HUES6 (cell line): ENCODE data around the gene CHST3.

ENCODE experiments used
- H3K27ac ChIP-seq: 2 replicates; pipeline ENCODE4 v1.7.0; 2013; ENCODE audit warnings: low read depth, mild to moderate bottlenecking, low read length, inconsistent platforms
- H3K27me3 ChIP-seq: 2 replicates; pipeline ENCODE4 v1.6.1; 2013; ENCODE audit warnings: low read length; ENCODE audit not compliant: control insufficient read depth, insufficient read depth
- H3K36me3 ChIP-seq: 2 replicates; pipeline ENCODE4 v1.6.1; 2013; ENCODE audit warnings: low read length; ENCODE audit not compliant: control insufficient read depth, insufficient read depth
- H3K4me1 ChIP-seq: 2 replicates; pipeline ENCODE4 v1.6.1; 2013; ENCODE audit warnings: low read length; ENCODE audit not compliant: control insufficient read depth, insufficient read depth
- H3K4me3 ChIP-seq: 2 replicates; pipeline ENCODE4 v1.5.1; 2013; ENCODE audit warnings: low read depth, low read length
- H3K9ac ChIP-seq: one replicate; pipeline ENCODE4 v1.6.1; 2013; ENCODE audit warnings: mild to moderate bottlenecking, low read length
- H3K9me3 ChIP-seq: 2 replicates; pipeline ENCODE4 v1.6.1; 2013; ENCODE audit warnings: low read depth, low read length; ENCODE audit not compliant: control insufficient read depth, insufficient read depth

Gene CHST3

DNA sequence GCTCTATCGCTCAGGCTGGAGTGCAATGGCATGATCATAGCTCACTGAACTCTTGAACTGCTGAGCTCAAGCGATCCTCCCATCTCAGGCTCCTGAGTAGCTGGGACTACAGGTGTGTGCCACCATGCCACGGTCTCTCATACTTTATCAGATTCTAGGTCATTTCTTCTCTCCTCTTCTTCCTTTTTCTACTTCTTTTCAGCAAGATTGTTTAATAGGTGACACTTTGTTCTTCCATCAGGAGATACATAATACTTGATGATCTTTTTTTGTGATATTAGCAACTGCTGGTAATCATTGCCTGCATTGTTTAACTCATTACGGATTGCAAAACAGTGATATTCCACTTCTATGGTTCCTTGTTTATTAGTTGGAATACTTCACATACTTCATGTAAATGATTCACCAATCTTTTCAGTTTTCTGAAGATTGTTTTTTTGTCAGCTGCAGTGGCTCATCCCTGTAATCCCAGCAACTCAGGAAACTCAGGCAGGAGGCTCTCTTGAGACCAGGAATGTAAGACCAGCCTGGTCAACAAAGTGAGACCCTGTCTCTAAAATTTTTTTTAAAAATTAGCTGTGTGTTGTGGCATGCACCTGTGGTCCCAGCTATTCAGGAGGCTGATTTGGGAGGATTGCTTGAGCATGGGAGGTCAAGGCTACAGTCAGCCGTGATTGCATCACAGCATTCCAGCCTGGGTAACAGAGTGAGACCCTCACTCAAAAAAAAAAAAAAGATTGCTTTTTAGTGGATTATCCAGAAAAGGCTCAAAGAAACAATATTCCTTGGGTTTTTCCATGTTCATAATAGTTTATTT, 36.2 kb upstream of the CHST3 start:
- H3K4me3 ChIP-seq = no peak overlapping the region
- H3K27me3 ChIP-seq = no peaks in the 10 kb centered on the region
- H3K9me3 ChIP-seq = no peaks in the 10 kb centered on the region
- H3K36me3 ChIP-seq = no peaks in the 10 kb centered on the region
- H3K27ac ChIP-seq = no peak overlapping the region
- H3K4me1 ChIP-seq = no peaks in the 10 kb centered on the region
- no peak overlapping the region for H3K9ac ChIP-seq

DNA sequence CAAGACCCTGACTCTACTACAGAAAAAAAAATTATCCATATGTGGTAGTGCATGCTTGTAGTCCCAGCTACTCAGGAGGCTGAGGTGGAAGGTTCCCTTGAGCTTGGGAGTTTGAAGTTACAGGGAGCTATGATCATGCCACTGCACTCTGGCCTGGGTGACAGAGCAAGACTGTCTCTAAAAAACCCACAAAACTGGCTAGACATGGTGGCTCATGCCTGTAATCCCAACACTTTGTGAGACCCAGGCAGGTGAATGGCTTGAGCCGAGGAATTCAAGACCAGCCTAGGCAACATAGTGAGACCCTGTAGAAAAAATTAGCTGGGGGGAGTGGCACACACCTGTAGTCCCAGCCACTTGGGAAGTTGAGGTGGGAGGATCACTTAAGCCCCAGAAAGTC, 32.9 kb upstream of the CHST3 start:
- no peaks in the 10 kb centered on the region for H3K9me3 ChIP-seq
- no peaks in the 10 kb centered on the region for H3K36me3 ChIP-seq
- no peaks in the 10 kb centered on the region for H3K4me1 ChIP-seq
- no peak overlapping the region for H3K4me3 ChIP-seq
- no peaks in the 10 kb centered on the region for H3K27me3 ChIP-seq
- H3K9ac ChIP-seq = no peak overlapping the region
- H3K27ac ChIP-seq = no peak overlapping the region

DNA sequence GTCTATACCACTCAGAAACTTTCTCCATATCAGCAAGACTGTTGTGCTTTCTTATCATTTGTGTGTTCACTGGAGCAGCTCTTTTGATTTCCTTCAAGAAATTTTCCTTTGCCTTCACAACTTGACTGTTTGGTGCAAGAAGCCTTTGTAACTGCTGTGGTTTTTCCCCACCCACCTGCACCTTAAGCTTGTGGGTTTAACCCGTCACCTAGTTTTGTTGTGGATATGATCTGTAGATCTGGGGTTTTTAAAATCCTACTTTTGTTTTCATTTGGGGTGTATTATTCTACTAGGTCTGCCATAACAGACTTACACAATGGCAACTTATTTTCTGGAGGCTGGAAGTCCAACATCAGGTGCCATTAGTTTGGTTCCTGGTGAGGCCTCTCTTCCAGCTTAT, 30.5 kb upstream of the CHST3 start:
- Histone ChIP-seq H3K4me3 (no peak overlapping the region), H3K4me1 (no peaks in the 10 kb centered on the region), H3K36me3 (no peaks in the 10 kb centered on the region), H3K27me3 (no peaks in the 10 kb centered on the region), H3K9ac (no peak overlapping the region), H3K27ac (no peak overlapping the region), H3K9me3 (peaks cover 7% of the 10 kb centered on the region; the same call in 1 of the 2 replicates)

DNA sequence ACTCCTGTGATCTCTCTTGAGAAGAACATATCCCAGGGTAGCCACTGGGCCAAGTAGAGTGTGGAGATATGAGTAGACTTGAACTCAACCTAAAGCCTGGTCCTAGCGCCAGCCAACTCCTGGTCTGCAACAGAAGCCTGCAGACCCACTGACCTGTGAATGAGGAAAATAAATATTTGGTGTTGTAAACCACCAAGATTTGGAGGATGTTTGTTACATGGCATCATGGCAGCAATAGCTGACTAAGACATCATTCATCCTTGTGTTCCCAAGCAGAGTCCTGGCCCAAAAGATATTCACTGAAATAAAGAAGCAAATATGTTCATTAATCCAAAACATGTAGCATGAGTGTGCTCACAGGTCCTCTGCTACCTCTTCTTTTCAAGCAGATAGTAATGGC, 26.0 kb upstream of the CHST3 start:
- Histone ChIP-seq H3K9ac (no peak overlapping the region), H3K4me3 (no peak overlapping the region), H3K36me3 (no peaks in the 10 kb centered on the region), H3K27ac (no peak overlapping the region), H3K9me3 (peaks cover 9% of the 10 kb centered on the region; the same call in 1 of the 2 replicates), H3K4me1 (no peaks in the 10 kb centered on the region), H3K27me3 (no peaks in the 10 kb centered on the region)

DNA sequence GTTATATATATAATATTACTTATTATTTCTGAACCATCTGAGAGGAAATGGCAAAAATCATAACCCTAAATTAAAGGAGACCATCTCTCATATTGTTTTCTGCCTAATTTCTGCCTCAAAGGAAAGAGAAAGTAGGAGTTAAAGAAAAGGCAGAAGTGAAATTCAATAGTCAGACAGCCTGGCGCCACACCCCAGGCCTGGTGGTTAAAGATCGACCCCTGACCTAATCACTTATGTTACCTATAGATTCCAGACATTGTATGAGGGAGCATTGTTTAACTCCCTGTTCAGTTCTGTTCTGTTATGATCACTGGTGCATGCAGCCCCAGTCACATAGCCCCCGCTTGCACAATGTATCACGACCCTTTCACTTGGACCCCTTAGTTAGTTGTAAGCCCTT, 24.9 kb upstream of the CHST3 start:
- Histone ChIP-seq H3K36me3 (no peaks in the 10 kb centered on the region), H3K4me1 (no peaks in the 10 kb centered on the region), H3K27me3 (no peaks in the 10 kb centered on the region), H3K27ac (no peak overlapping the region), H3K9ac (no peak overlapping the region), H3K4me3 (no peak overlapping the region), H3K9me3 (peaks cover 20% of the 10 kb centered on the region)

DNA sequence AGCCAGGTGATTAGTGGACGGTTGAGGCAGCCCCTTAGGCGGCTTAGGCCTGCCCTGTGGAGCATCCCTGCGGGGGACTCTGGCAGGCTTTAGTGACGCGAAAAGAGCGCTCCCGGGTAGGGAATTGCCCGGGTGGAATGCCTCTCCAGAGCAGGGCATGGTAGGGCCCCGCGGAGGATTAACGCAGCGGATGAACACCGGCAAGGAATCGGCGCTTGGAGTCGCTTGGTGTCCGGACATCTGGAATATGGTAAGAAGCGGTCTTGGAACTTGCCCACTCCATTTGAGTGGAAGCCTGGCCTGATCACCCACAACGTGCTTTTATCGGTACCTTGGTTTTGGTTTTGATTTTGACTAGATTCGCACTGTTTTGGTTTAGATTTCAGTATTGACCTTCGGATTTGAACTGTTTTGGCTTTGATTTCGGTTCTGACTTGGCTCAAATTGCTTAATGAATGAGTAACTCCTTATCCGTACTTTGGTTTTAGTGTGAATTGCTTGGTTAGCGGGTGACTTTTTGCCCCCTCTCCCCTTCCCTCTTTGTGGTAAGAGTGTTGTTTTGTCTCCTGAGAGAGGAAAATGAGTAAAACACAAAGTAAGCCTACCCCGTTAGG, 24.2 kb upstream of the CHST3 start:
- H3K27me3 ChIP-seq = no peaks in the 10 kb centered on the region
- H3K36me3 ChIP-seq = no peaks in the 10 kb centered on the region
- peaks cover 27% of the 10 kb centered on the region for H3K9me3 ChIP-seq
- H3K4me1 ChIP-seq = no peaks in the 10 kb centered on the region
- H3K9ac ChIP-seq = no peak overlapping the region
- H3K4me3 ChIP-seq = no peak overlapping the region
- no peak overlapping the region for H3K27ac ChIP-seq

DNA sequence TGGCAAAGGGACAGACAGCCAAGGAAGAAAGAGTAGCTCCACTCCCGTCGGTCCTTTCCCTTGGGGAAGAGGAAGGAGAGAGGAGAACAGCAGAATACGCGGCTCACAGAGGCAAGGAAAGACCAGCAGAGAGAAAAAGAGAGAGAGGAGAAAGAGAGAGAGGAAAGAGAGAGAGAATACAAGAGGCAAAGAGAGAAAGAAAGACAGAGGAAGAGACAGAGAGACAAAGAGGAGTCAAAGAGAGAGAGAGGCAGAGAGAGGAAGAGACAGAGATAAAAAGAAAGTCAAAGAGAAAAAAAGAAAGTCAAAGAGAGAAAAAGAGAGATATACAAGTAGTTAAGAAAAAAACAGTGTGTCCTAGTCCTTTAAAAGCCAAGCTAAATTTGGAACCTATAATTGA, 23.4 kb upstream of the CHST3 start:
- no peak overlapping the region for H3K9ac ChIP-seq
- no peak overlapping the region for H3K27ac ChIP-seq
- no peaks in the 10 kb centered on the region for H3K4me1 ChIP-seq
- H3K4me3 ChIP-seq = no peak overlapping the region
- peaks cover 34% of the 10 kb centered on the region for H3K9me3 ChIP-seq
- H3K27me3 ChIP-seq = no peaks in the 10 kb centered on the region
- no peaks in the 10 kb centered on the region for H3K36me3 ChIP-seq

DNA sequence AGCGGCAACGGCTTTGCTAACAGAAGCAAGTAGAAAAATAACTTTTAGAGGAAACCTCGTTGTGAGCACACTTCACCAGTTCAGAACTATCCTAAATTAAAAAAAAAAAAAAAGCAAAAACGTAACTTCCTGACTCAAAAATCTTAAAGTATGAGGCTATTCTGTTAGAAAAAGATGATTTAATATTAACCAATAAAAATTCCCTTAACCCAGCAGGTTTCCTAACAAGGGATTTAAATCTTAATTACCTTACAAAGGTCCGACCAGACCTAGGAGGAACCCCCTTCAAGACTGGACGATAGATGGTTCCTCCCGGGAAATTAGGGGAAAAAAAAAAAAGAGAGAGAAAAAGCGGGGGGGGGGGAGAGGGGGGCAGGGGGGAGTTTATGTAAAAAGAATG, 22.9 kb upstream of the CHST3 start:
- Histone ChIP-seq H3K9ac (no peak overlapping the region), H3K9me3 (peaks cover 40% of the 10 kb centered on the region), H3K4me1 (no peaks in the 10 kb centered on the region), H3K4me3 (no peak overlapping the region), H3K36me3 (no peaks in the 10 kb centered on the region), H3K27me3 (no peaks in the 10 kb centered on the region), H3K27ac (no peak overlapping the region)

DNA sequence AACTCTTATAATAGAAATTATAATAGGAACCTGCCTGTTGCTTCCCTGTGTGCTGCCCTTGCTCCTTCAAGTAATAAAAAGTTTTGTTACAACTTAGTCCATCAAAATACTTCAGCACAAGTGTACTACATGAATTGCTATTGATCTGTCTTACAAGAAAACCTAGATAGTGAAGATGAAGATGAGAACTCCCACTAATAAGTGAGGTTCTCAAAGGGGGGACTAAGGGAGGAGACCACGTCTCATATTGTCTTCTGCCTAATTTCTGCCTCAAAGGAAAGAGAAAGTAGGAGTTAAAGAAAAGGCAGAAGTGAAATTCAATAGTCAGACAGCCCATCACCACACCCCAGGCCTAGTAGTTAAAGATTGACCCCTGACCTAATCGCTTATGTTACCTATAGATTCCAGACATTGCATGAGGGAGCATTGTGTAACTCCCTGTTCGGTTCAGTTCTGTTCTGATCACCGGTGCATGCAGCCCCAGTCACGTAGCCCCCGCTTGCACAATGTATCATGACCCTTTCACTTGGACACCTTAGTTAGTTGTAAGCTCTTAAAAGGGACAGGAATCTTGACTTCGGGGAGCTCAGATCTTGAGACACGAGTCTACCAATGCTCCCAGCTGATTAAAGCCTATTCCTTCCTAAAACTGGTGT, 18.2 kb upstream of the CHST3 start:
- H3K27me3 ChIP-seq = no peaks in the 10 kb centered on the region
- no peak overlapping the region for H3K4me3 ChIP-seq
- no peaks in the 10 kb centered on the region for H3K4me1 ChIP-seq
- H3K36me3 ChIP-seq = no peaks in the 10 kb centered on the region
- no peak overlapping the region for H3K9ac ChIP-seq
- H3K9me3 ChIP-seq = peaks cover 58% of the 10 kb centered on the region
- no peak overlapping the region for H3K27ac ChIP-seq

DNA sequence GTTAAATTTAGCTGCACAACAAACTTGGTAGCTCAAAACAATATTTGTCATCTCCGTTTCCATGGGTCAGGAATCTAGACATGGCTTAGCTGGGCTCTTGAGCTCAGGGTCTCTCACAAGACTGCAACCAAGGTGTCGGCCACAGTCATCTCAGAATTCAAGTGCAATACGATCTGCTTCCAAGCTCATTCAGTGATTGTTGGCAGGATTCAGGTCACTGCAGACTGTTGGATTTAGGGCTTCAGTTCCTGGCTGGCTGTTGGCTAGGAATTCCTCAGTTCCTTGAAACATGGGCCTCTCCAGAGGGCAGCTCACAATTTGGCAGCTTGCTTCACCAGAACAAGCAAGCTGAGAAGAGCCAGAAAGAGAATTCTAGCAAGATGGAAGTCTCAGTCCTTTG, 17.5 kb upstream of the CHST3 start:
- H3K9me3 ChIP-seq = peaks cover 61% of the 10 kb centered on the region
- no peak overlapping the region for H3K27ac ChIP-seq

DNA sequence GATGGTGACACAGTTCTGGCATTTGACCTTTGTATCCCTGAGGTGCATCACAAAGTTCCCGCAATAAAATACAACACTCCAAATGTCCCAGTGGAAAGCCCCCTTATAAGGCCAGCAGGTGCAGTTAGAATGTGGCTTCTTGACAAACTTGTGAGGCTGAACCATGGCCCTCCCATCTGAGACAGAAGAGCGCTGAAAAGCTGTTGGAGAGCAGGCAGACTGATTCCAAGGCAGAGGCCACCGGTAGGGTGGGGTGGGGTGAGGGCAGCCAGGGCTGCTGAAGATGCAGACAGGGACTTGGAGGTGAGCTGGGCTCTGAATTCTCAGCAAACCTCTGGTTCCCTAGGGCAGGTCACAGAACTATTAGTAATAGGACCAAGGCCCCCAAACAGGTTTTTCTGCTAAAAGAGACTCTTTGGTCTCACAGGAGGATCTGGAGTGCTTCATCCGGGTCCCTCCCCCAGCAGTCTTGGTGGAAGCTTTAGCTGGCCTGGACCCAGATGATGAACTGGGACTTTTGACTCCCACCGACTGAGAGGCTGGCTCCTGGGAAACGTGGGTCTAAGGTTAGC, 15.6 kb upstream of the CHST3 start:
- Histone ChIP-seq H3K4me3 (no peak overlapping the region), H3K9ac (no peak overlapping the region), H3K36me3 (no peaks in the 10 kb centered on the region), H3K9me3 (peaks cover 66% of the 10 kb centered on the region), H3K27ac (no peak overlapping the region), H3K27me3 (no peaks in the 10 kb centered on the region), H3K4me1 (no peaks in the 10 kb centered on the region)

More for the DNA sequence above, 17.5 kb upstream of the CHST3 start:
- no peak overlapping the region for H3K9ac ChIP-seq
- no peak overlapping the region for H3K4me3 ChIP-seq
- H3K4me1 ChIP-seq = no peaks in the 10 kb centered on the region
- H3K27me3 ChIP-seq = no peaks in the 10 kb centered on the region
- H3K36me3 ChIP-seq = no peaks in the 10 kb centered on the region
